HG03139 (cell line): ENCODE measurements around the gene FGFR4.

Source experiments
- ATAC-seq: cut with Tn5 transposase; IDR thresholded peaks from one replicate; pipeline ENCODE4 v1.9.1; 2021; ENCODE audit not compliant: unreplicated experiment

Gene FGFR4

GRCh38 chr5:177084175-177084574, 2.5 kb upstream of the FGFR4 start:
- no peak for ATAC-seq

GRCh38 chr5:177085985-177086653, 596 bp upstream of the FGFR4 start:
- no peak for ATAC-seq

- ATAC-seq, result no peak
Observed at GRCh38 chr5:177087398-177088005, 787 bp downstream of the FGFR4 start.

GRCh38 chr5:177089127-177089526, 2.4 kb downstream of the FGFR4 start:
- ATAC-seq, result no peak

- no peak for ATAC-seq
Observed at GRCh38 chr5:177089825-177090641, 3.3 kb downstream of the FGFR4 start.

GRCh38 chr5:177090813-177091212, 4.1 kb downstream of the FGFR4 start:
- ATAC-seq, result no peak

- no peak for ATAC-seq
Observed at GRCh38 chr5:177091232-177091631, 4.5 kb downstream of the FGFR4 start.

- no peak for ATAC-seq
Observed at GRCh38 chr5:177092178-177093081, 5.7 kb downstream of the FGFR4 start.

GRCh38 chr5:177093082-177093712, 6.5 kb downstream of the FGFR4 start:
- no peak for ATAC-seq

GRCh38 chr5:177093803-177094202, 7.1 kb downstream of the FGFR4 start:
- no peak for ATAC-seq

- no peak for ATAC-seq
Observed at GRCh38 chr5:177094224-177095087, 7.7 kb downstream of the FGFR4 start.

GRCh38 chr5:177095088-177095669, 8.5 kb downstream of the FGFR4 start:
- ATAC-seq, result no peak

GRCh38 chr5:177096162-177097015, 9.7 kb downstream of the FGFR4 start:
- no peak for ATAC-seq

- no peak for ATAC-seq
Observed at GRCh38 chr5:177097016-177097985, 10.6 kb downstream of the FGFR4 start.

- no peak for ATAC-seq
Observed at GRCh38 chr5:177098120-177098469, 11.4 kb downstream of the FGFR4 start.

- no peak for ATAC-seq
Observed at GRCh38 chr5:177098470-177099141, 11.9 kb downstream of the FGFR4 start.
